PC-3 (cell line): ENCODE data around the gene STPG4. TPM values are rescaled to one million over a fixed set of nuclear protein-coding genes. Genes with fewer than 3 reads are reported as not detected.
A peak's percentile ranks its signal among the peaks of the same experiment; 100 is the strongest.

Experiments
- ATAC-seq: fragments of 200-7000 bp; cut with Tn5 transposase; 2 replicates; pipeline ENCODE4 v1.9.1; 2020; ENCODE audit warnings: mild to moderate bottlenecking, moderate library complexity
- BruUV-seq: library from RNA; stranded (reverse); fragments of 400-500 nt; replicated peaks from 2 replicates; lab custom pipeline; 2021; lab: Mats Ljungman, UMichigan
- CTCF ChIA-PET: fragments of 300-600 bp; sonication (Branson Sonifier 250); formaldehyde crosslinking; loops from one replicate; lab custom pipeline; 2022; ENCODE audit warnings: antibody characterized with exemption; lab: Charles Lee
- POLR2A ChIA-PET: fragments of 300-600 bp; sonication (Branson Sonifier 250); formaldehyde crosslinking; loops from one replicate; lab custom pipeline; 2022; ENCODE audit warnings: antibody characterized with exemption; ENCODE audit not compliant: unreplicated experiment; lab: Charles Lee
- DNase-seq: peaks from one replicate; pipeline ENCODE4 v3.0.0-alpha.2; 2015
- H2AFZ ChIP-seq: fragments of 300-600 bp; sonication (generic); 2 replicates; pipeline ENCODE4 v1.6.0; 2016; ENCODE audit warnings: antibody characterized with exemption, low read length
- H3F3A ChIP-seq: fragments of 300-600 bp; sonication (generic); one replicate; pipeline ENCODE4 v1.6.0; 2017; ENCODE audit warnings: antibody characterized with exemption, low read length, control low read depth, mild to moderate bottlenecking; ENCODE audit not compliant: unreplicated experiment
- H3K27ac ChIP-seq: fragments of 300-600 bp; sonication (generic); 2 replicates; pipeline ENCODE4 v1.5.1; 2016; ENCODE audit warnings: mild to moderate bottlenecking, low read length
- H3K27me3 ChIP-seq: fragments of 300-600 bp; sonication (generic); 2 replicates; pipeline ENCODE4 v1.6.1; 2016; ENCODE audit warnings: low read length, mixed read lengths
- H3K36me3 ChIP-seq: fragments of 300-600 bp; sonication (generic); 2 replicates; pipeline ENCODE4 v1.6.1; 2016; ENCODE audit warnings: low read depth, mixed run types, low read length, mixed read lengths
- H3K4me1 ChIP-seq: fragments of 300-600 bp; sonication (generic); 2 replicates; pipeline ENCODE4 v1.5.1; 2016; ENCODE audit warnings: low read length; ENCODE audit not compliant: insufficient read depth
- H3K4me2 ChIP-seq: fragments of 300-600 bp; sonication (generic); 2 replicates; pipeline ENCODE4 v1.6.0; 2016; ENCODE audit warnings: low read length
- H3K4me3 ChIP-seq: fragments of 300-600 bp; sonication (generic); 2 replicates; pipeline ENCODE4 v1.5.1; 2016; ENCODE audit warnings: mild to moderate bottlenecking, low read length, mixed read lengths
- H3K79me2 ChIP-seq: fragments of 300-600 bp; sonication (generic); 2 replicates; pipeline ENCODE4 v1.6.1; 2017; ENCODE audit warnings: low read length, mixed read lengths
- H3K9ac ChIP-seq: fragments of 300-600 bp; sonication (generic); 2 replicates; pipeline ENCODE4 v1.6.0; 2016; ENCODE audit warnings: mild to moderate bottlenecking, low read length
- H3K9me2 ChIP-seq: fragments of 300-600 bp; sonication (generic); replicated peaks from 2 replicates; pipeline ENCODE4 v1.6.1; 2016; ENCODE audit warnings: mixed run types, low read length, mixed read lengths
- H3K9me3 ChIP-seq: fragments of 300-600 bp; sonication (generic); 2 replicates; pipeline ENCODE4 v1.6.1; 2016; ENCODE audit warnings: low read length, mixed read lengths
- H4K20me1 ChIP-seq: fragments of 300-600 bp; sonication (generic); 2 replicates; pipeline ENCODE4 v1.6.1; 2016; ENCODE audit warnings: low read length, mixed read lengths
- EZH2 ChIP-seq: fragments of 300-600 bp; sonication (generic); IDR thresholded peaks from one replicate; pipeline ENCODE4 v1.6.1; 2017; ENCODE audit warnings: antibody characterized with exemption, mild to moderate bottlenecking, low read length; ENCODE audit not compliant: unreplicated experiment
- EZH2phosphoT487 ChIP-seq: fragments of 300-600 bp; sonication (generic); IDR thresholded peaks from 2 replicates; pipeline ENCODE4 v1.6.1; 2018; ENCODE audit warnings: mild to moderate bottlenecking, antibody characterized with exemption, low read length, borderline replicate concordance
- intact Hi-C: fragments of 100-400 bp; cut with micrococcal nuclease; formaldehyde crosslinking; loops from 2 replicates; pipeline ENCODE4 v1.9.0; 2023
- total RNA-seq: library from RNA; depleted of rRNA; stranded (reverse); fragments of >200 nt; gene quantifications from 2 replicates; pipeline ENCODE4 v1.2.3, GENCODE V29; 2014
- TF ChIP-seq, protein P1 (sequence below): fragments of 300-600 bp; sonication (generic); conservative IDR thresholded peaks from 2 replicates; pipeline ENCODE4 v1.5.1; 2017; ENCODE audit warnings: antibody characterized with exemption, low read depth, mild to moderate bottlenecking, low read length

STPG4 gene
- total RNA-seq, 1 experiment from 2014 or later = 2.4 TPM

DNA sequence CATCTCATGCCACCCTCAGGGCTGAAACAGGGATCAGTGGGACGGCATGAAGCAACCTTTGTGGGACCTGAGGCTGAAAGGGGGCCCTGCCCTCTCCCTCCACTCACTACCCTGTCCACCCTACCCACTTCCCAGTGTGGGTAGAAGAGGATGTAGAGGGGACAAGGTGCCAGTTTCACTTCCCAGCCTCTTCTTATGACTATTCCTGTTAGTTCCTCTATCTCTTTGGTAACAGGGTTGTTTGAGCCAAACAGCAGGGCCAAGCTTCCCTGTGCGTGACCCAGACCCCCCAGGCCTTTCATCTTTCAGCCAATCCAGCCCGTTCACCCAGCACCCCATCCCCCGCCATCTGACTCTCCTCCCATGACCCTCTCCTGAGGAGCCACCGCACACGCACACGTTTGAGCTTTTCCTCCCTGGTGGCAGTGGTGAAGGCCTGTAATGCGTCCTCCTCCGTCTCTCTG is 82.3 kb downstream of the STPG4 start:
- Histone ChIP-seq H3K36me3 (no peaks in the 10 kb centered on the region), H3K9me2 (no peaks in the 10 kb centered on the region), H3K27ac (no peak overlapping the region), H3K4me2 (no peak overlapping the region), H3F3A (no peaks in the 10 kb centered on the region), H4K20me1 (no peaks in the 10 kb centered on the region), H3K27me3 (no peaks in the 10 kb centered on the region), H2AFZ (no peak overlapping the region), H3K9me3 (no peaks in the 10 kb centered on the region), H3K4me1 (peaks cover 60% of the 10 kb centered on the region), H3K9ac (no peak overlapping the region), H3K79me2 (no peaks in the 10 kb centered on the region), H3K4me3 (no peak overlapping the region)
- POLR2A ChIA-PET = no interaction called here
- no TSS peak for BruUV-seq
- CTCF ChIA-PET = no interaction called here
- TF ChIP-seq EZH2 (no peak), EZH2phosphoT487 (no peak)
- TF ChIP-seq, protein P1, sequence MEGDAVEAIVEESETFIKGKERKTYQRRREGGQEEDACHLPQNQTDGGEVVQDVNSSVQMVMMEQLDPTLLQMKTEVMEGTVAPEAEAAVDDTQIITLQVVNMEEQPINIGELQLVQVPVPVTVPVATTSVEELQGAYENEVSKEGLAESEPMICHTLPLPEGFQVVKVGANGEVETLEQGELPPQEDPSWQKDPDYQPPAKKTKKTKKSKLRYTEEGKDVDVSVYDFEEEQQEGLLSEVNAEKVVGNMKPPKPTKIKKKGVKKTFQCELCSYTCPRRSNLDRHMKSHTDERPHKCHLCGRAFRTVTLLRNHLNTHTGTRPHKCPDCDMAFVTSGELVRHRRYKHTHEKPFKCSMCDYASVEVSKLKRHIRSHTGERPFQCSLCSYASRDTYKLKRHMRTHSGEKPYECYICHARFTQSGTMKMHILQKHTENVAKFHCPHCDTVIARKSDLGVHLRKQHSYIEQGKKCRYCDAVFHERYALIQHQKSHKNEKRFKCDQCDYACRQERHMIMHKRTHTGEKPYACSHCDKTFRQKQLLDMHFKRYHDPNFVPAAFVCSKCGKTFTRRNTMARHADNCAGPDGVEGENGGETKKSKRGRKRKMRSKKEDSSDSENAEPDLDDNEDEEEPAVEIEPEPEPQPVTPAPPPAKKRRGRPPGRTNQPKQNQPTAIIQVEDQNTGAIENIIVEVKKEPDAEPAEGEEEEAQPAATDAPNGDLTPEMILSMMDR = no peak
- DNase-seq (no peak), ATAC-seq (no peak)
- intact Hi-C loops = no loop called here

DNA sequence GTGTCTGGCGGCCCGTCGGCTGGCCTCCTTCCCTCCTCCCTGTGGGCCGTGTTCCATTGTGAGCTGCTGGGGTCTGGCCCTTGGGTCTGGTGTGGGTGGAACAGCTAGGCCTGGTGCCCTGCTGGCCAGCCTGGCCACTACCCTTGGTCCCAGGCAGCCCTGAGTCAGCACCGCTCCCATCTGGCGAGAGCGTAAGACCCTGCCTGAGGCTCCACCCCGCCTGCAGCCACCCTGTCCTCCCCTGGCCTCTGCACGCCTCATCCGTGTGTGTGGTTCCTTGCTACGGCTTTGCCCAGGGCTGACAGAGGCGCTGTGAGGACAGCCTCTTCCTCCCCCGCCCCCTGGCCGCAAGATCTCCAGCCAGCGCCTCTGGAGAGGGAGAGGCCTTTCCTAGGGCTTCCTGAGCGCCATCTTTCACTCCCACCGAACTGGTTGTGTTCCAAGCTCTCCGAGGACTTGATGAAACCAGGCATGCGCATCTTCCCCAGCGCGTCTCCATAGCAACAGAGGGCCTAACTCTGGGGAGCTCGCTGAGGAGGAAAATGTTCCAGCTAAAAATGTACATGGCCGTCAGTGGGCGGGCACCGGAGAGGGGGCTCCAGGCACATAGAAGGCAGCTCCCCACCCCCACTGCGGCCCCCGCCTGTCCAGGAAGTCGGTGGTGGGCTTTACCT is 83.0 kb downstream of the STPG4 start:
- Histone ChIP-seq H3F3A (no peaks in the 10 kb centered on the region), H3K9ac (no peak overlapping the region), H3K9me2 (no peaks in the 10 kb centered on the region), H4K20me1 (no peaks in the 10 kb centered on the region), H3K9me3 (no peaks in the 10 kb centered on the region), H3K27me3 (no peaks in the 10 kb centered on the region), H3K4me3 (no peak overlapping the region), H3K36me3 (no peaks in the 10 kb centered on the region), H3K4me1 (peaks cover 54% of the 10 kb centered on the region), H2AFZ (no peak overlapping the region), H3K79me2 (no peaks in the 10 kb centered on the region), H3K27ac (peak overlapping the region; percentile 56), H3K4me2 (no peak overlapping the region)
- no peak for DNase-seq
- no peak for ATAC-seq
- ChIA-PET POLR2A (no interaction called here), CTCF (no interaction called here)
- intact Hi-C loops = no loop called here
- no TSS peak for BruUV-seq
- TF ChIP-seq, protein P1 = no peak
- TF ChIP-seq EZH2 (no peak), EZH2phosphoT487 (no peak)
